Tibial artery (tissue), 4 donors: Measurements from ENCODE around the gene ADPRHL1.
A peak's percentile ranks its signal among the peaks of the same experiment; 100 is the strongest.

Source experiments
- DNase-seq, 2 donors: peaks; one replicate each; pipeline ENCODE4 v3.0.0-alpha.2; 2019
- H3K27ac ChIP-seq, 2 donors: fragments of 200-600 bp; sonication (generic) in 1 of 2; 1 replicate in 1 of 2; 2 replicates in 1 of 2; pipeline ENCODE4 v1.5.1; 2018 to 2019; ENCODE audit warnings: mild to moderate bottlenecking in 1 of 2
- H3K27me3 ChIP-seq, 2 donors: fragments of 200-600 bp; sonication (generic) in 1 of 2; one replicate each; pipeline versions ENCODE4 v1.5.1 to v1.6.0; 2016 to 2019
- H3K36me3 ChIP-seq, 3 donors: fragments of 200-600 bp; sonication (generic) in 2 of 3; one replicate each; pipeline ENCODE4 v1.5.1; 2016 to 2019; ENCODE audit warnings: mild to moderate bottlenecking in 2 of 3
- H3K4me1 ChIP-seq, 4 donors: fragments of 200-600 bp; sonication (generic) in 2 of 4; 1 replicate in 3 of 4; 2 replicates in 1 of 4; pipeline ENCODE4 v1.5.1; 2016 to 2019
- H3K4me3 ChIP-seq, 2 donors: fragments of 200-600 bp; sonication (generic) in 1 of 2; 1 replicate in 1 of 2; 2 replicates in 1 of 2; pipeline ENCODE4 v1.5.1; 2018 to 2019; ENCODE audit warnings: mild to moderate bottlenecking in 2 of 2
- H3K9me3 ChIP-seq, 3 donors: fragments of 200-600 bp; sonication (generic) in 1 of 3; one replicate each; pipeline ENCODE4 v1.5.1; 2016 to 2019
- CTCF ChIP-seq, 2 experiments: fragments of 200-600 bp in 1 of 2; fragments of 450-650 bp in 1 of 2; IDR thresholded peaks; one replicate each; pipeline ENCODE4 v1.5.1; 2017 to 2019; ENCODE audit warnings: antibody characterized with exemption in 2 of 2, mild to moderate bottlenecking in 1 of 2, moderate library complexity in 1 of 2
- intact Hi-C: fragments of 100-400 bp; cut with DNase I; formaldehyde crosslinking; loops from one replicate; pipeline ENCODE4 v1.15.0; 2023; ENCODE audit warnings: low total_unique reads

ADPRHL1 gene

GRCh38 chr13:113448885-113449692 is 4.2 kb downstream of the ADPRHL1 start:
- no peak for TF ChIP-seq CTCF (IDR thresholded peaks at IDR 0.05)
- no peaks in the 10 kb centered on the region for H3K9me3 ChIP-seq
- no peaks in the 10 kb centered on the region for H3K4me1 ChIP-seq
- intact Hi-C loops: no loop called here
- H3K27ac ChIP-seq: no peak overlapping the region
- DNase-seq: peak in 1 of 2 donors; percentile 55
- H3K36me3 ChIP-seq: peaks cover 0 to 13% (median 0%) of the 10 kb centered on the region in 3 donors
- no peak overlapping the region for H3K4me3 ChIP-seq
- H3K27me3 ChIP-seq: no peaks in the 10 kb centered on the region

- no peaks in the 10 kb centered on the region for H3K27me3 ChIP-seq
- intact Hi-C loops: no loop called here
- H3K4me1 ChIP-seq: no peaks in the 10 kb centered on the region
- peaks cover 0 to 9% (median 0%) of the 10 kb centered on the region in 3 donors for H3K36me3 ChIP-seq
- H3K9me3 ChIP-seq: no peaks in the 10 kb centered on the region
- peak in 1 of 2 donors; percentile 44 for DNase-seq
- TF ChIP-seq CTCF (IDR thresholded peaks at IDR 0.05): no peak
- H3K27ac ChIP-seq: no peak overlapping the region
- no peak overlapping the region for H3K4me3 ChIP-seq
Observed at GRCh38 chr13:113448545-113448884, 4.8 kb downstream of the ADPRHL1 start.

- H3K27me3 ChIP-seq: no peaks in the 10 kb centered on the region
- H3K4me3 ChIP-seq: no peak overlapping the region
- intact Hi-C loops: no loop called here
- peak in 1 of 2 donors; percentile 35 for DNase-seq
- no peak for TF ChIP-seq CTCF (IDR thresholded peaks at IDR 0.05)
- no peaks in the 10 kb centered on the region for H3K9me3 ChIP-seq
- H3K4me1 ChIP-seq: no peaks in the 10 kb centered on the region
- peaks cover 0 to 10% (median 3%) of the 10 kb centered on the region in 3 donors for H3K36me3 ChIP-seq
- no peak overlapping the region for H3K27ac ChIP-seq
Observed at GRCh38 chr13:113447596-113447995, 5.7 kb downstream of the ADPRHL1 start.

GRCh38 chr13:113446488-113446854 is 6.8 kb downstream of the ADPRHL1 start:
- Histone ChIP-seq H3K4me1 (no peaks in the 10 kb centered on the region), H3K9me3 (no peaks in the 10 kb centered on the region), H3K4me3 (no peak overlapping the region), H3K27ac (no peak overlapping the region), H3K36me3 (peaks cover 0 to 19% (median 3%) of the 10 kb centered on the region in 3 donors), H3K27me3 (no peaks in the 10 kb centered on the region)
- DNase-seq: no peak
- intact Hi-C loops: no loop called here
- no peak for TF ChIP-seq CTCF (IDR thresholded peaks at IDR 0.05)

GRCh38 chr13:113445791-113446487 is 7.3 kb downstream of the ADPRHL1 start:
- Histone ChIP-seq H3K27me3 (no peaks in the 10 kb centered on the region), H3K9me3 (no peaks in the 10 kb centered on the region), H3K4me1 (no peaks in the 10 kb centered on the region), H3K4me3 (no peak overlapping the region), H3K27ac (no peak overlapping the region), H3K36me3 (peaks cover 0 to 19% (median 4%) of the 10 kb centered on the region in 3 donors)
- no peak for TF ChIP-seq CTCF (IDR thresholded peaks at IDR 0.05)
- intact Hi-C loops: no loop called here
- DNase-seq: peak in 1 of 2 donors; percentile 48
